Fibroblast of the aortic adventitia (primary cell): ENCODE results near the gene PPIP5K2. TPM values are rescaled to one million over a fixed set of nuclear protein-coding genes. Genes with fewer than 3 reads are reported as not detected.

Source experiments
- DNase-seq: peaks from one replicate; pipeline ENCODE4 v3.0.0-alpha.2; 2010; ENCODE audit warnings: low read depth
- H3K4me3 ChIP-seq: 2 replicates; pipeline ENCODE4 v1.5.1; 2011; ENCODE audit warnings: low read depth, mild to moderate bottlenecking, control low read depth, low read length, moderate library complexity
- CTCF ChIP-seq: IDR thresholded peaks from 2 replicates; pipeline ENCODE4 v1.5.1; 2011; ENCODE audit warnings: mild to moderate bottlenecking, low read length, control low read depth, inconsistent platforms; ENCODE audit not compliant: insufficient read depth
- total RNA-seq: library from RNA; depleted of rRNA; stranded (reverse); fragments of >200 nt; gene quantifications from 2 replicates; pipeline ENCODE4 v1.2.3, GENCODE V29; 2012; ENCODE audit warnings: low replicate concordance

PPIP5K2 gene
- total RNA-seq, 1 donor: 71.9 TPM

GRCh38 chr5:103120607-103121200, 603 bp downstream of the PPIP5K2 start:
- DNase-seq: peak; percentile 14
- TF ChIP-seq CTCF: no peak
- peak overlapping the region; percentile 98 for H3K4me3 ChIP-seq

GRCh38 chr5:103122242-103122641, 2.1 kb downstream of the PPIP5K2 start:
- TF ChIP-seq CTCF: no peak
- H3K4me3 ChIP-seq: no peak overlapping the region
- no peak for DNase-seq

GRCh38 chr5:103126557-103126956, 6.5 kb downstream of the PPIP5K2 start:
- TF ChIP-seq CTCF: no peak
- no peak for DNase-seq
- H3K4me3 ChIP-seq: no peak overlapping the region

GRCh38 chr5:103127292-103127817, 7.3 kb downstream of the PPIP5K2 start:
- no peak for TF ChIP-seq CTCF
- DNase-seq: no peak
- no peak overlapping the region for H3K4me3 ChIP-seq

- no peak for DNase-seq
- no peak overlapping the region for H3K4me3 ChIP-seq
- no peak for TF ChIP-seq CTCF
Measured at GRCh38 chr5:103128202-103128601, 8.1 kb downstream of the PPIP5K2 start.

- no peak overlapping the region for H3K4me3 ChIP-seq
- no peak for DNase-seq
- TF ChIP-seq CTCF: no peak
Measured at GRCh38 chr5:103132684-103133083, 12.6 kb downstream of the PPIP5K2 start.

- no peak for TF ChIP-seq CTCF
- no peak overlapping the region for H3K4me3 ChIP-seq
Measured at GRCh38 chr5:103133231-103133630, 13.1 kb downstream of the PPIP5K2 start.

More at GRCh38 chr5:103133231-103133630, 13.1 kb downstream of the PPIP5K2 start:
- DNase-seq: no peak
